DND-41 (cell line): ENCODE measurements around the gene GALNT18.

Experiments
- ATAC-seq: fragments of 200-7000 bp; cut with Tn5 transposase; 3 replicates; pipeline ENCODE4 v1.9.1; 2021; ENCODE audit warnings: low read depth; ENCODE audit not compliant: insufficient read depth
- DNase-seq: peaks from one replicate; pipeline ENCODE4 v3.0.0-alpha.2; 2020
- H2AFZ ChIP-seq: 2 replicates; pipeline ENCODE4 v1.6.0; 2012; ENCODE audit warnings: low read depth, low read length
- H3K27ac ChIP-seq: 2 replicates; pipeline ENCODE4 v1.5.1; 2012; ENCODE audit warnings: low read length, inconsistent platforms
- H3K27me3 ChIP-seq: fragments of 200-600 bp; sonication (generic); 2 replicates; pipeline ENCODE4 v1.6.0; 2012; ENCODE audit warnings: low read length, mild to moderate bottlenecking, inconsistent platforms; ENCODE audit not compliant: insufficient read depth, poor library complexity
- H3K36me3 ChIP-seq: 2 replicates; pipeline ENCODE4 v1.5.1; 2012; ENCODE audit warnings: low read length, inconsistent platforms; ENCODE audit not compliant: insufficient read depth
- H3K4me1 ChIP-seq: 2 replicates; pipeline ENCODE4 v1.5.1; 2012; ENCODE audit warnings: mild to moderate bottlenecking, low read length; ENCODE audit not compliant: insufficient read depth
- H3K4me2 ChIP-seq: 2 replicates; pipeline ENCODE4 v1.6.0; 2012; ENCODE audit warnings: mild to moderate bottlenecking, moderate library complexity, low read length, inconsistent platforms; ENCODE audit not compliant: insufficient read depth
- H3K4me3 ChIP-seq, 2 experiments: fragments of 200-600 bp in 1 of 2; shearing (Covaris generic) in 1 of 2; 2 replicates each; pipeline ENCODE4 v1.5.1; 2012 to 2016; ENCODE audit warnings: inconsistent platforms in 2 of 2, low read length in 2 of 2, mild to moderate bottlenecking in 2 of 2, low read depth in 1 of 2, moderate library complexity in 1 of 2
- H3K79me2 ChIP-seq: 2 replicates; pipeline ENCODE4 v1.6.0; 2012; ENCODE audit warnings: low read length, inconsistent platforms; ENCODE audit not compliant: insufficient read depth
- H3K9ac ChIP-seq: 2 replicates; pipeline ENCODE4 v1.6.0; 2012; ENCODE audit warnings: low read depth, mild to moderate bottlenecking, inconsistent platforms, low read length, moderate library complexity
- H3K9me3 ChIP-seq: 2 replicates; pipeline ENCODE4 v1.5.1; 2012; ENCODE audit warnings: low read length, moderate library complexity, mild to moderate bottlenecking, inconsistent platforms; ENCODE audit not compliant: insufficient read depth, severe bottlenecking
- H4K20me1 ChIP-seq: 2 replicates; pipeline ENCODE4 v1.6.0; 2012; ENCODE audit warnings: low read length; ENCODE audit not compliant: insufficient read depth
- CTCF ChIP-seq: IDR thresholded peaks from 2 replicates; pipeline ENCODE4 v1.5.1; 2012; ENCODE audit warnings: borderline replicate concordance, low read length, moderate library complexity, mild to moderate bottlenecking; ENCODE audit not compliant: poor library complexity, severe bottlenecking; ENCODE audit errors: extremely low read depth
- EZH2 ChIP-seq: IDR thresholded peaks from 3 replicates; pipeline ENCODE4 v1.6.1; 2012; ENCODE audit warnings: borderline replicate concordance, low read depth, mild to moderate bottlenecking, moderate library complexity, low read length, inconsistent platforms; ENCODE audit not compliant: severe bottlenecking

GALNT18 gene

DNA sequence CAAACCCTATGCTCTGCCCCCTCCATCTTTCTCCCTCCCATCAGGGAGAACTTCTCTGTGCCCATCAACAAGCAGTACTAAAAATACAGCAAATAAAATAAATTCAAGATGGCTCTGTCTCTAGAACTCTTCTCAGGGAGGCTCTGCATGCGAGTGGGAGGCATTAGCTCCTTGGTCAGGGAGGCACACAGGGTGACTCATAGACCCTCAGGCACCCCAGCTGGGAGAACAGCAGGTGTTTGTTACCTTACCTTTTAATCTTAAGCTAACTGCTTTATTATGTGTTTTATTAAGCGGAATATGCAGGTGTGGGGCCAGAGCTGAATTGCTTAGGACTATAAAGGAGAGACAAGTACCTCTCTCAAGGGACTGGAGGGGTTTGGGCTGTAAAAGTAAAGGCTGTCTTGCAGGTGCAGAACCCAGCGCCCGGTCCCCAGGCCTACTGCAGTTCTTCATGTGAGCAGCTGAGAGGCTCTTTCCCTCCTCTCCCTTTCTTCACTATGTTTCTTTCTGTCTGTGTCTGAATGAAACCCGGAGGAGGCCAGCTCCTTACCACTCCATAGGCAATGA, 289.6 kb downstream of the GALNT18 start:
- H3K4me2 ChIP-seq, result no peak overlapping the region
- no peaks in the 10 kb centered on the region for H3K9me3 ChIP-seq
- TF ChIP-seq CTCF (no peak), EZH2 (no peak)
- H3K36me3 ChIP-seq, result no peaks in the 10 kb centered on the region
- no peak overlapping the region for H2AFZ ChIP-seq
- no peaks in the 10 kb centered on the region for H3K4me1 ChIP-seq
- no peaks in the 10 kb centered on the region for H3K79me2 ChIP-seq
- peaks cover 15% of the 10 kb centered on the region for H3K27me3 ChIP-seq
- H3K4me3 ChIP-seq, result no peak overlapping the region
- no peak for DNase-seq
- H4K20me1 ChIP-seq, result no peaks in the 10 kb centered on the region
- no peak overlapping the region for H3K27ac ChIP-seq
- no peak overlapping the region for H3K9ac ChIP-seq
- ATAC-seq, result no peak

DNA sequence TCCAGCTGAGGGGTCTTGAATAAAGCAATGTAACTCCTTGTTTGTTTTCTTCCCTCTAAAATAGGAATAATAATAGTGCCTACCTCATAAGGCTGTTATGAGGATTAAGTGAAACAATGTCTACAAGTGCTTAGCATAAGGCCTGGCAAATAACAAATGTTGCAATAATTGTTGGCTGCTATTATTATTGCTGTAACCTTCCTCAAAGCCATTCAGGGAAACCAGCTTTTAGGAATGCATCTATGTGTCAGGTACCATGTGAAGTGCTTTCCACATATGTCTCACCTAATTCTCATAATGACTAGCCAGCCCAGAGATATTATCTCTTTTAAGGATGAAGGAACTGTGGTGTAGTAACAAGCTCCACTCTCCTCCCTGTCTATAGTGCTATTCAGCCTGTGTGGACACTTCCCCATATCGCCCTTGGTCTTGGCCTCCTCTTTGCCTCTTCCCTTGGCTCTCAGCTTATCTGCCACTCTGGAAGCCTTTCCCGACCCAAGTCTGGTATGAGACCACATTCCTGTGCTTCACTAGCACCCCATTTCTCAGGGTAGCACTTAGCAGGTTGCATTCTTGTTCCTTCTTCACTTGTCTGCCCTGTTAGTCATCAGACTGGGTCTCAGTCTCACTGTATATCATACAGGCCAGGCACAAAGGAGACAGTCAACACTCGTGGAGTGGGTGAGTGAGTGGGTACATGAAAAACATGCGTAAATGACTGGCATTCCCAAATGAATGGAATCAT, 292.6 kb downstream of the GALNT18 start:
- Histone ChIP-seq H3K4me2 (no peak overlapping the region), H3K36me3 (no peaks in the 10 kb centered on the region), H3K4me3 (no peak overlapping the region), H3K4me1 (no peaks in the 10 kb centered on the region), H2AFZ (no peak overlapping the region), H3K79me2 (no peaks in the 10 kb centered on the region), H4K20me1 (no peaks in the 10 kb centered on the region), H3K9me3 (no peaks in the 10 kb centered on the region), H3K27me3 (peaks cover 8% of the 10 kb centered on the region), H3K27ac (no peak overlapping the region), H3K9ac (no peak overlapping the region)
- no peak for ATAC-seq
- DNase-seq, result no peak
- TF ChIP-seq CTCF, result no peak
- TF ChIP-seq EZH2, result no peak

DNA sequence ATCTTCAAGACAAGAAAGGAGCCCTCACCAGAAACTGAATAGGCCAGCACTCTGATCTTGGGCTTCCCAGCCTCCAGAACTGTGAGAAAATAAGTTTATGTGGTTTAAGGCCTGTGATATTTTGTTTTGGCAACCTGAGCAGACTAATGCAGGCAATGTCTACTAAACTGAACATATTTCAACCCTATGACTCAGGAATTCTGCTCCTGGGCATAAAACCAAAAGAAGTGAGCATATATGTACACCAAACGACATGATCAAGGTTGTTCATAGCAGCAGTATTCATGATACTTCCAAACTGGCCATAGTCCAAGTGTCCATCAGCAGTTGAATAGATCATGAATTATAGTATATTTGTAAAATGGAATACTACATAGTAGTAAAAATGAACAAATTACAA, 297.7 kb downstream of the GALNT18 start:
- Histone ChIP-seq H3K4me1 (no peaks in the 10 kb centered on the region), H3K27ac (no peak overlapping the region), H3K27me3 (no peaks in the 10 kb centered on the region), H3K4me2 (no peak overlapping the region), H2AFZ (no peak overlapping the region), H3K79me2 (no peaks in the 10 kb centered on the region), H3K4me3 (no peak overlapping the region), H3K9me3 (no peaks in the 10 kb centered on the region), H4K20me1 (no peaks in the 10 kb centered on the region), H3K36me3 (no peaks in the 10 kb centered on the region), H3K9ac (no peak overlapping the region)
- no peak for ATAC-seq
- TF ChIP-seq CTCF (no peak), EZH2 (no peak)
- no peak for DNase-seq
